SK-N-SH (cell line): ENCODE measurements around the gene DLAT. TPM values are rescaled to one million over a fixed set of nuclear protein-coding genes. Genes with fewer than 3 reads are reported as not detected.

Experiments
- CTCF ChIA-PET: fragments of 300-600, 350-600 bp; formaldehyde crosslinking; extraction: SDS; loops from one replicate; lab custom pipeline; 2021; lab: Yijun Ruan, JAX
- POLR2A ChIA-PET: fragments of 350-600 bp; sonication (Branson Sonifier 250); formaldehyde crosslinking; extraction: SDS; loops from one replicate; lab custom pipeline; 2020; ENCODE audit warnings: antibody characterized with exemption, inconsistent platforms; lab: Yijun Ruan, JAX
- DNase-seq: peaks from one replicate; pipeline ENCODE4 v3.0.0; 2012
- H2AFZ ChIP-seq: fragments of 200-600 bp; sonication (generic); 2 replicates; pipeline ENCODE4 v1.8.1; 2016; ENCODE audit warnings: antibody characterized with exemption, mild to moderate bottlenecking, low read depth
- H3F3A ChIP-seq: fragments of 200-600 bp; sonication (generic); replicated peaks from 2 replicates; pipeline ENCODE3; 2016; ENCODE audit warnings: antibody characterized with exemption, mild to moderate bottlenecking; ENCODE audit not compliant: insufficient read depth
- H3K27ac ChIP-seq, 2 experiments: fragments of 200-500 bp in 1 of 2; fragments of 200-600 bp in 1 of 2; sonication (Bioruptor generic) in 1 of 2; sonication (generic), shearing (Covaris generic) in 1 of 2; 2 replicates each; pipeline versions ENCODE4 v1.5.1 to v1.6.1; 2014 to 2016; ENCODE audit warnings: low read depth in 2 of 2, inconsistent platforms in 1 of 2, low read length in 1 of 2, mild to moderate bottlenecking in 1 of 2, mixed read lengths in 1 of 2
- H3K27me3 ChIP-seq: fragments of 200-600 bp; sonication (generic), shearing (Covaris generic); 2 replicates; pipeline ENCODE4 v1.6.1; 2016; ENCODE audit warnings: mixed run types; ENCODE audit not compliant: insufficient read depth
- H3K36me3 ChIP-seq, 2 experiments: fragments of 200-500 bp in 1 of 2; fragments of 200-600 bp in 1 of 2; sonication (Bioruptor generic) in 1 of 2; sonication (generic) in 1 of 2; replicated peaks in 1 of 2; 2 replicates each; pipeline versions ENCODE3 to v1.5.1; 2014 to 2016; ENCODE audit warnings: low read length in 1 of 2, mild to moderate bottlenecking in 1 of 2; ENCODE audit not compliant: insufficient read depth in 2 of 2, control insufficient read depth in 1 of 2
- H3K4me1 ChIP-seq, 2 experiments: fragments of 200-500 bp in 1 of 2; fragments of 200-600 bp in 1 of 2; sonication (Bioruptor generic) in 1 of 2; sonication (generic), shearing (Covaris generic) in 1 of 2; 2 replicates each; pipeline versions ENCODE4 v1.5.1 to v1.6.1; 2014 to 2016; ENCODE audit warnings: low read depth in 1 of 2, low read length in 1 of 2, mixed run types in 1 of 2; ENCODE audit not compliant: insufficient read depth in 2 of 2, control insufficient read depth in 1 of 2
- H3K4me2 ChIP-seq: fragments of 200-600 bp; sonication (generic), shearing (Covaris generic); 2 replicates; pipeline ENCODE4 v1.6.1; 2017; ENCODE audit warnings: mixed run types
- H3K4me3 ChIP-seq, 2 experiments: fragments of 200-500 bp in 1 of 2; fragments of 200-600 bp in 1 of 2; sonication (Bioruptor generic) in 1 of 2; sonication (generic), shearing (Covaris generic) in 1 of 2; 2 replicates each; pipeline versions ENCODE4 v1.5.1 to v1.8.1; 2014 to 2016; ENCODE audit warnings: low read depth in 2 of 2, inconsistent platforms in 1 of 2, low read length in 1 of 2, mild to moderate bottlenecking in 1 of 2, mixed read lengths in 1 of 2, moderate library complexity in 1 of 2
- H3K79me2 ChIP-seq: fragments of 200-600 bp; sonication (generic); 2 replicates; pipeline ENCODE4 v1.8.1; 2017; ENCODE audit warnings: mild to moderate bottlenecking; ENCODE audit not compliant: insufficient read depth
- H3K9ac ChIP-seq: fragments of 200-600 bp; sonication (generic); 2 replicates; pipeline ENCODE4 v1.6.1; 2017; ENCODE audit warnings: mixed run types
- H3K9me2 ChIP-seq: fragments of 200-600 bp; sonication (generic); 2 replicates; pipeline ENCODE4 v1.6.1; 2017; ENCODE audit warnings: mixed run types
- H3K9me3 ChIP-seq: fragments of 200-600 bp; sonication (generic); 2 replicates; pipeline ENCODE4 v1.6.1; 2017; ENCODE audit warnings: mixed run types, mild to moderate bottlenecking, moderate library complexity
- H4K20me1 ChIP-seq: fragments of 200-600 bp; sonication (generic); 2 replicates; pipeline ENCODE4 v1.6.1; 2017; ENCODE audit warnings: mild to moderate bottlenecking, mixed run types; ENCODE audit not compliant: insufficient read depth
- EP300 ChIP-seq, 2 experiments: IDR thresholded peaks; 2 replicates each; pipeline versions ENCODE4 v1.4.0 to v1.6.1; 2012; ENCODE audit warnings: borderline replicate concordance in 1 of 2, low read depth in 1 of 2, low read length in 1 of 2
- EZH2phosphoT487 ChIP-seq: fragments of 200-600 bp; sonication (generic); IDR thresholded peaks from 2 replicates; pipeline ENCODE4 v1.6.1; 2017; ENCODE audit warnings: low read depth, mixed run types, mild to moderate bottlenecking, antibody characterized with exemption, moderate library complexity, borderline replicate concordance
- FOSL2 ChIP-seq: IDR thresholded peaks from 2 replicates; pipeline ENCODE4 v1.4.0; 2012; ENCODE audit warnings: low read depth, mild to moderate bottlenecking, moderate library complexity, borderline replicate concordance
- FOXJ3 ChIP-seq: sonication (generic); formaldehyde crosslinking; IDR thresholded peaks from 2 replicates; pipeline ENCODE4 v1.5.1; 2020; ENCODE audit warnings: mild to moderate bottlenecking, missing genetic modification reagents
- FOXM1 ChIP-seq: IDR thresholded peaks from 2 replicates; pipeline ENCODE4 v1.4.0; 2012; ENCODE audit warnings: low read depth, mild to moderate bottlenecking
- GABPA ChIP-seq: IDR thresholded peaks from 2 replicates; pipeline ENCODE4 v1.4.0; 2012; ENCODE audit warnings: low read depth, mild to moderate bottlenecking
- IRF3 ChIP-seq: fragments of 150-350 bp; IDR thresholded peaks from 2 replicates; pipeline ENCODE4 v1.6.1; 2016; ENCODE audit warnings: mild to moderate bottlenecking, low read depth, low read length
- JUND ChIP-seq: IDR thresholded peaks from 2 replicates; pipeline ENCODE4 v1.4.0; 2012
- MEF2A ChIP-seq: IDR thresholded peaks from 2 replicates; pipeline ENCODE4 v1.4.0; 2012; ENCODE audit warnings: low read depth, borderline replicate concordance
- NRF1 ChIP-seq: IDR thresholded peaks from 2 replicates; pipeline ENCODE4 v1.6.1; 2012; ENCODE audit warnings: low read depth, mild to moderate bottlenecking, low read length
- RAD21 ChIP-seq: IDR thresholded peaks from 2 replicates; pipeline ENCODE4 v1.6.1; 2012; ENCODE audit warnings: mild to moderate bottlenecking, low read length
- RCOR1 ChIP-seq: fragments of 150-350 bp; IDR thresholded peaks from 2 replicates; pipeline ENCODE4 v1.6.1; 2017; ENCODE audit warnings: antibody characterized with exemption, low read length
- REST ChIP-seq: IDR thresholded peaks from 2 replicates; pipeline ENCODE4 v1.6.1; 2012; ENCODE audit warnings: mild to moderate bottlenecking, low read depth, low read length, moderate library complexity
- RFX5 ChIP-seq: IDR thresholded peaks from 2 replicates; pipeline ENCODE4 v1.6.1; 2012; ENCODE audit warnings: mild to moderate bottlenecking, improper control_type of control experiment, low read length
- RXRA ChIP-seq: IDR thresholded peaks from 2 replicates; pipeline ENCODE4 v1.4.0; 2012; ENCODE audit warnings: low read depth, mild to moderate bottlenecking, borderline replicate concordance
- TAF1 ChIP-seq: IDR thresholded peaks from 2 replicates; pipeline ENCODE4 v1.6.1; 2012; ENCODE audit warnings: low read depth, mild to moderate bottlenecking, low read length, moderate library complexity, borderline replicate concordance
- TEAD4 ChIP-seq: IDR thresholded peaks from 2 replicates; pipeline ENCODE4 v1.4.0; 2012; ENCODE audit warnings: mild to moderate bottlenecking, borderline replicate concordance; ENCODE audit not compliant: insufficient read depth
- WGBS: methylation state at CpG from one replicate; pipeline ENCODE4 v1.1.6; 2017; ENCODE audit warnings: low lambda C conversion rate; 5-methylcytosine and 5-hydroxymethylcytosine counted together
- polyA plus RNA-seq, 3 experiments: library from polyadenylated mRNA; depleted of rRNA; stranded (reverse); fragments of >200 nt; gene quantifications; 2 replicates each; pipeline ENCODE4 v1.2.3, GENCODE V29; 2012
- TF ChIP-seq, protein P1 (sequence below): fragments of 150-350 bp; IDR thresholded peaks from 2 replicates; pipeline ENCODE4 v1.6.1; 2017; ENCODE audit warnings: antibody characterized with exemption, low read length, low read depth, borderline replicate concordance
- TF ChIP-seq, protein P2 (sequence below): IDR thresholded peaks from 2 replicates; pipeline ENCODE4 v1.4.0; 2012; ENCODE audit warnings: low read depth, borderline replicate concordance

DLAT gene
- polyA plus RNA-seq, 1 of the 3 experiments (the other 2 are of a cell fraction), result 14.4 TPM

DNA sequence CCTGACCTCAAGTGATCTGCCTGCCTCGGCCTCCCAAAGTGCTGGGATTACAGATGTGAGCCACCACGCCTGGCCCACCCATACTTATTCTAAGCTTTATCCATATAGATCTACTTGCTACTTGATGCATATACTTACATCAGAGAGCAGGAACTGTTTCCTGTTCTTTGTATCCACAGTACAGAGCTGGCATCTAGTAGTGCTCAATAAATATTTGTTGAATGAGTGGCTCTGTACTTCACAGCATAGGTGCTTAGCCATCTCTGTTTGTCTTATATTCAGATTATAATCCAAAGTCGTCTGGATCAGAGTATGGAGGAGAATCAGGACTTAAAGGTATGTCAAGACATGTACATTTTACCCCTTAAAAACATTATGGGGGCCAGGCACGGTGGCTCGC is 38.6 kb upstream of the DLAT start:
- ChIA-PET POLR2A (no interaction called here), CTCF (interaction anchor here (1.1 to 14.8 kb wide), 3 partner anchors 10 to 53 kb away, joined by 3 to 272 read pairs (median 3); partner anchors contain the start of gene DIXDC1)

More for the DNA sequence above, 38.6 kb upstream of the DLAT start:
- Histone ChIP-seq H2AFZ (no peak overlapping the region), H3K9me2 (no peaks in the 10 kb centered on the region), H3K27ac (no peak overlapping the region), H3K79me2 (no peaks in the 10 kb centered on the region), H3K4me3 (no peak overlapping the region), H3K36me3 (peaks cover 37 to 38% of the 10 kb centered on the region in 2 experiments), H3K9ac (no peak overlapping the region), H3K27me3 (no peaks in the 10 kb centered on the region), H3F3A (peaks cover 27% of the 10 kb centered on the region), H4K20me1 (no peaks in the 10 kb centered on the region), H3K4me2 (no peak overlapping the region)
- DNase-seq, result no peak
- 92% methylated on average over 5 of the region's 5 CpGs for WGBS
- TF ChIP-seq FOXJ3 (no peak), TEAD4 (no peak), EP300 (IDR thresholded peaks at IDR 0.05; ENCODE audit: borderline replicate concordance in 1 of 2, low read depth in 1 of 2, low read length in 1 of 2) (no peak), MEF2A (no peak), FOXM1 (no peak), RAD21 (no peak), TAF1 (no peak), JUND (no peak), FOSL2 (no peak), NRF1 (no peak), GABPA (no peak), RCOR1 (no peak), IRF3 (no peak), EZH2phosphoT487 (no peak), REST (no peak), RXRA (no peak), RFX5 (no peak)
- TF ChIP-seq, protein P1, sequence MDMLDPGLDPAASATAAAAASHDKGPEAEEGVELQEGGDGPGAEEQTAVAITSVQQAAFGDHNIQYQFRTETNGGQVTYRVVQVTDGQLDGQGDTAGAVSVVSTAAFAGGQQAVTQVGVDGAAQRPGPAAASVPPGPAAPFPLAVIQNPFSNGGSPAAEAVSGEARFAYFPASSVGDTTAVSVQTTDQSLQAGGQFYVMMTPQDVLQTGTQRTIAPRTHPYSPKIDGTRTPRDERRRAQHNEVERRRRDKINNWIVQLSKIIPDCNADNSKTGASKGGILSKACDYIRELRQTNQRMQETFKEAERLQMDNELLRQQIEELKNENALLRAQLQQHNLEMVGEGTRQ, result no peak
- TF ChIP-seq, protein P2, sequence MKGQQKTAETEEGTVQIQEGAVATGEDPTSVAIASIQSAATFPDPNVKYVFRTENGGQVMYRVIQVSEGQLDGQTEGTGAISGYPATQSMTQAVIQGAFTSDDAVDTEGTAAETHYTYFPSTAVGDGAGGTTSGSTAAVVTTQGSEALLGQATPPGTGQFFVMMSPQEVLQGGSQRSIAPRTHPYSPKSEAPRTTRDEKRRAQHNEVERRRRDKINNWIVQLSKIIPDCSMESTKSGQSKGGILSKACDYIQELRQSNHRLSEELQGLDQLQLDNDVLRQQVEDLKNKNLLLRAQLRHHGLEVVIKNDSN, result no peak
- TF ChIP-seq, all 33 proteins: peak for 0
- Histone ChIP-seq H3K4me1 (peaks cover 6 to 7% of the 10 kb centered on the region in 2 experiments; a peak in 2 of 4 replicates), H3K9me3 (no peaks in the 10 kb centered on the region)
